HPDE6-E6E7 (cell line): Measurements from ENCODE around the gene LRRN1.
"Not testable (repeated sequence)": the region's sequence is repeated elsewhere in the genome, so short reads cannot be mapped to it uniquely, and the experiment has no call there.

Experiments used
- DNase-seq: peaks from one replicate; pipeline ENCODE4 v3.0.0; 2011; ENCODE audit warnings: missing footprints; ENCODE audit errors: extremely low spot score

Gene LRRN1

DNA sequence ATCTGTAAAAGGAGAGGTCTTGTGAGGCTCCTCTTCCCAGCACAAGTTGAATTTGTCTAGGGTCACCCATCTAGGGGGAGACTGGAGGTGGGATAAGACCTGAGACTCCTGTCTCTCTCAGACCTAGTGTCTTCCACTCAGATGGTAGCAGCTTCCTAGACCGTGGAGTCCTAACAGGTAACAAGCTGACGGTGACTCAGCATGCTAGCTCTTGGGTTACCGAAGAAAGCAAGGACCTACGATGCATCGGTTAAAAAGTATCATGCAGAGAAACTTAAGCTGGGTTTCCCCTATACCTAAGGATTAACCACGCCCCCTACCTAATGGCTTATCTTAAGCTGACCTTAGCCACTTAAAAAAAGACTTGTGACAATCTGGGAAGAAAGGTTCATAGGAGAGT lies 7.6 kb downstream of the LRRN1 start:
- no peak for DNase-seq

DNA sequence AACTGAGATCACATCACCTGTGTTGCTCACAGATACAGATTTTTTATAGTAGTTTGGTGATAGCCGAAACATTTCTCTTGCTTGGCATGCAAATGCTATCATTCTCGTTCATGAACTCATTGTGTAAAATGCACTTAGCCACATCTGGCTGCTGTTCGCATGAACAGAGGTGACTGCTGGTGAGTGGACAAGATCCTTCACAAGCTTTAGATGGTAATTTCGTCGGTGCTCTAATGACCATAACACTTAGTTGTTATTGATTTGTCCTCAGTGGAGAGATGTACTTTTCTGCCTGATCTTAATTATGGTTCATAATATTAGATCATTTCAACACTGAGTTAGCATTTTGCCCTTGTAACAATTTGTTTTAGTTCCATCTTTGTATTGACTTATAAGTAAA lies 13.8 kb downstream of the LRRN1 start:
- DNase-seq: no peak

DNA sequence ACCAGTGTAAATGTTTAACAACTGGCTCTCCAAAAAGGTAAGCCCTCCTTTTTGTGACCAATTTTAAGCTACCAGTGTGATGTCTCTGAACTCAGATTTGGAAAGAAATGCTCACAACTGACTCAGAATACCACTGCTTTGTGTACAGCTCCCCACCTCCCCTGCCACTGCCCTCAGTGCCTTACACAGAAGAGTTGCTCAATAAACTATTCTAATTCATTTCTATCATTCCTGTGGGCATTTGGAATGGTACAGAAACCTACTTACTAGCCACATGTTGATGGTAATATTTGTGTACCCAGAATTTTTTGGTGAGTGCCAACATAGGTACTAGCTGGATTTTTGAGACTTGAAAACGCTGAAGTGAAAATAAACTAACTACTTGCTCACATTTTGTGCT lies 16.0 kb downstream of the LRRN1 start:
- DNase-seq: no peak

DNA sequence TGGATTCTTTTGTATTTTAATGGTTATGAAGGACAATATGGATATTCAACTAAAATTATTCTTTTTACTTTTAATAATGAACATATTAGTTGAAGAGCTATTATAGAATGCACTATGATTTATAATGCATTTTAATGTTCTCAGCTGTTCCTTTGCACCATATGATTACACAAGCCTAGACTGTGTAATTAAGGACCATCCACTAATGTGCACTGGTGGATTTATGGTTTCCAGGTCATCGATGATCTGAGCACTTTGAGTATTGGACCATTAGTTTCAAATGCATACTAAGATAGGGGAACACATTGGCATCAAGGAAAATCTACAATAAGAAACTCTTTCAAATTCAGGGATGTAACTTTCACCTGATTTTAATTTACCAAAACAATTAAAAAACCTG lies 16.8 kb downstream of the LRRN1 start:
- no peak for DNase-seq

DNA sequence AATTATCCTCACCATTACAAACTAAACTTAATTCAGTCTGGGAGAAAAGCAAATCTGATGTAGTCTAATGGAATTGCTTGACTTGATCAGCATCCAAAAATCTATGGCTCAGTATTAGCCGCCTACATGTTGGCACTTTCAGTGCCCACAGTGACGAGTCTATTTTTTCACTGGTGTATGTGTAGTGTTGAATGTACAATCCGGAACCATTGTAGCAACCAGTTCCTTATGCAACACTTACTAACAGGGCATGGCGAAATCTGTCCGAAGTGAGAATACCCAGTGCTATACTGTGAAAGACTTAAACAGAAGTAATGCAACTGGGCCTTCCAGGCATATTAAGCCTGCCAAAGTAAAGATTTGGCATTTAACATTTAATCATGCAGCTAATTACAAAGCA lies 18.6 kb downstream of the LRRN1 start:
- no peak for DNase-seq

DNA sequence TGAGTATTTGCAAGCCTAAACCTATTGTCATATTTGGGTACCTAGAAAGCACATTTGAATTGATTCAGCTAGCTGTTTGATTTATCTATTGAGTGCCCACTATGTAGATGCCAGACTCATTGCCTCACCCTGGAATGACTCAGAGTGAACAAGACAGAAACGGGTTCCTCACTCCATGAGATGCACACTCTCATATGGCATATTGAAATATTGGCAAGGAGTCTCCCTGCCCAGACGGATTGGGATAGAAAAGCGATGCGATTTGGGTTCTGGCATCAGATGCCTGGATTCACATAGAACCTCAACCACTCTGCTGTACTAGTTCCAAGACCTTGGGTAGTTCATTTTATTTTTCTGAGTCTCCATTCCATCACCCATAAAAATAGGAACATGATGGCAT lies 22.5 kb downstream of the LRRN1 start:
- no peak for DNase-seq

DNA sequence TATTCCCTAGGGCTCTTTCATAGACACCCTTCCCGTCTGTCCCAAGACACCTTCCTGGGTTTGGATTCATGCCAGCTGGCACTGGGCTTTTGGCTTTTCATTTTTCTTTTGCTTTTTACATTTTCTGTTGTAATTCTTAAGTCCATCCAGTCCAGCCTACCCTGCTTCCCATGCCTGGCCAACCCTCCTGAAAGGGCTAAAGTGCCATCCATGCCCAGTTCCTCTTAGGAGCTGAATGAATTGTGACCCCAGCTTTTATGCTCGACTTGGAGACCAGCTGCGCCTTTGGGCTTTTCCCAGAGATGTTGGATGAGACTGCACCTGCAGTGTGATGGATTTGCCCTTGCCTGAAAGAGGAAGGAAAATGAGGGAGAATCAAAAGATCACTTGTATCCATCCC lies 25.8 kb downstream of the LRRN1 start:
- no peak for DNase-seq

DNA sequence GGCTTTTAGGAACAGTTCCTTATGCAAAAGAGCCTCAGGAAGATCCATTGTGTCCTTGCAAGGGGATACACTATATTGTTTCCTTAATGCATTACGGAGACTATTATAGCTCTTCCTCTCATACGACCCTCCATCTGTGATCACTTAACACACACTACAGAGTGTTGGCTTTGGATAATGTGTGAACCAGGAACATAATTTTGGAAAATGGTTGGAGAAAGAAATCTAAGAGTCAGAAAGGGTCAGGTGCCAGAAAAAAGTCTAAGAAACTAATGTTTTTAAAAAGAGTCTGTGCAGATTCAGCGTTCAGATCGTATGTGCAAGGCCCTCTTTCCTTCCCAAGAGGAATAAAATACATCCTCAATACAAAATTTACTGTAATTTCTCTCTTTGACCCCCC lies 27.3 kb downstream of the LRRN1 start:
- DNase-seq: no peak

DNA sequence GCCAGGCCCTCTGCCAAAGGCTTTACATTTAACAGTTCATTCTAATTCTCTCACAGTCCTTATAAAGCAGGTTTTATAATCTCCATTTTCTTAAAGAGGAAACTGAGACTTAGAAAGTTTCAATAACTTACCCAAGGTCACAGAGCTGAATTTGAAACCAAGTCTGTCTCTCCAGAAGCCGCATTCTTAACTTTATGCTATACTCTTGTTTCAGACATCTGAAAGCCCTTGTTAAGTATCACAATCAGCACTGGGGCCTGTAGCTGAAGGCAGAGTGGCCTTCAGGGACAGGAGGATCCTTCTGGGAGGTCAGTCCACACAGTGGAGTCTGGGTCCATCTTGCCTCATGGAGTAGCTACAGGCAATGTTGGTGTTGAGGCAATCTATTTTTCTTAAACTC lies 27.9 kb downstream of the LRRN1 start:
- no peak for DNase-seq

DNA sequence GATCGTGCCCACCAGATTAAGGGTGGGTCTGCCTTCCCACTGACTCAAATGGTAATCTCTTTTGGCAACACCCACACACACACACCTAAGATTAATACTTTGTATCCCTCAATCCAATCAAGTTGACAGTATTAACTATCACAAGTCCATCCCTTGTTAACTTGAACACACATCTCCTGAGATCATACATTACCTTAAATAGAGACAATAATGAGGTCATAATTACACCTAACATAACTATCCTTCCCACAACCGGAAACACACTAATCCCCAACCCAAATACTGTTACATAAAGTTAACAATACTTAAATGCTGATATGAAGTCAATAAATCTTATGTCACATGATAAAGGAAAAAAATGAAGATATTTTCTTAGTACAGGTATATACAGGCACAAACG lies 29.2 kb downstream of the LRRN1 start:
- DNase-seq: not testable (repeated sequence)

DNA sequence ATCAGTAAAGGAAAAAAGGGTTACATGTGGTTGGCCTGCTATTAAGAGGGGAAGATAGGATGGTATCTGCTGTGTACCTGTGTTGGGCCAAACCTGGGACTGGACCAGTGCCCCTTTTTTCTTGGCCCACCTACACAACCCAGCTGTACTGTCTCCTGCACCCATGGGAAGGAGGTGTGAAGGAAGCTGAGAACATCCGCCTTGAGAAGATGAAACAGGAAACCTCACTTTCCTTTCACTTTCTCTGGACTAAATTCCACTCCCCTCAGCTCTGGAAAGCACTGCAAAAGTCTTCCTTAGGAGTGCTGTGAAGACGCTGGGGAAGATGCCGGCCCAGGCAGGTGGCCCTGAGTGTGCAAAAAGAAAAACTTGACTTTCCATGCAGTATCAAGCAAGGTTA lies 37.6 kb downstream of the LRRN1 start:
- no peak for DNase-seq

DNA sequence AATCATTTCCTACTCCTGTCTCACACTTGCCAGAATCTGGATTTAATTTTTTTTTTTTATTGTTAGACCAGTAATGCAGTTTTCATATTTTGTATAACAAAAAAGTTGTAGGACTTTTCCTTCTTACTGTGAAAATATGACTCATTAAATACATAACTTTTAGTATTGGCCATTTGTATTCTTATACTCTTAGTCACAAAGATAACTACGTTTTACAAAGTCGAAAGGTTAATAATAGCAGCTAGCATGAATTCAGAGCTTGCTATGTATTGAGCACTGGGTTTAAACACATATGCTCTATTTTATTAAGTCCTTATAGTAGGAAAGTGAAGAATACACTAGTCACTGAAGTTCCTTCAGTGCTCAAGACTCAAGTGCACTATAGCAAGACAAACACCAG lies 43.1 kb downstream of the LRRN1 start:
- no peak for DNase-seq

DNA sequence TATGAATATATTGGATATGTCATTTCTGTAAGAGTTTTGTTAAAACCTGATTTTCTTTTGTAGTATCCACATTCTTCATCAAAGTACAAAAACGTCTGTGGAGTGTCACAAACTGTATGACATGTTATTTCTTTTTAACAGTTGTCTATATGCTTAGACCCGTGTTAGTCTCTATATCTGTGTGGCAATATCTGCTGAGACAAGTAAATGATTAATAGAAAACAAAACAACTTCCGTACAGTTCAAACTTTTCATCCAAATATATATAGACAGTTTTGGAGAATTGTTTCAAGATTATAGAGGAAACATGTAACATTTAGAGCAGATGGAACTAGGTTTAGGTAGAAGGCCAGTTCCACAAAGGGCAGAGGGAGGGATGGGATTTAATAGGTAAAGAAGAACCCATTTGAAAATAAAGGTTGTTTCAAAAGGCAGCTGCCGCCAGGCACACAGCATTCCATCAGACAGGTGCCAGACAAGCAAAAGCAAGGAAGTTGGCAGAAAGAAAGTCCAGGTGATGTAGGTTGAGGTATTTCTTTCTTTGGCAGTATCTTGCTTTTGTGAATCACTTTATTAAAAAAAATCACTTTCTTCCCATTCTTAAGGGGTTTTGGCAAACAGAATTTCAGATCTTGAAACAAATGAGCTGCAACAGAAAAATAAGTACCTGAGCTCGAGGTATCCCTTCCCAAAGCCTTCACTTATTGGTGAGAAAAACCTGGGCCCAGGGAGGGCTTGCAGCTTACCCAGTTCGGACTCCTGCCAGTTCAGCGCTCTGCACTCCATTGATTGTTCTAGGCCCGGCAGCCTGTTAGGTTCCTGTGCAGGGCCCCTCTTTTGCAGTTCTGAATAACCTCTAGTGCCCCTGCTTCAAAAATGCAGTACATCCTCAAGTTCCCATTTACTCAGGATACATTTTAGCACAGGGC lies 49.0 kb downstream of the LRRN1 start:
- no peak for DNase-seq

DNA sequence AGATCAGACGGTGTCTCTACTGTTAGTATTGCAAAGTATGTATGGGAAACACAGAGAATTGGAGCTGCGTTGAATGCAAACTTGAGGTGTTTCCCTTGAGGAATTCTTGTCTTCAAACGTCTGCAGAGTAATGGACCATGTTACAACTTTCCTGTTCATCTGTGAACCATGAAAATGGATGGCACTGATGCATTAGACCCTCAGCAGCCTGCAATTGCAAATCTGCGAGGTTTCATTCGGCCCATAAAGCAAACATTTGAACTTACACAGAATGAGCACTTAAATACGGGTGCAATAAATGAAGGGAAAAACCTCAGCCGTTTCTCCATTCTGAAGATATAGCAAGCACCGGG lies 49.7 kb downstream of the LRRN1 start:
- no peak for DNase-seq

DNA sequence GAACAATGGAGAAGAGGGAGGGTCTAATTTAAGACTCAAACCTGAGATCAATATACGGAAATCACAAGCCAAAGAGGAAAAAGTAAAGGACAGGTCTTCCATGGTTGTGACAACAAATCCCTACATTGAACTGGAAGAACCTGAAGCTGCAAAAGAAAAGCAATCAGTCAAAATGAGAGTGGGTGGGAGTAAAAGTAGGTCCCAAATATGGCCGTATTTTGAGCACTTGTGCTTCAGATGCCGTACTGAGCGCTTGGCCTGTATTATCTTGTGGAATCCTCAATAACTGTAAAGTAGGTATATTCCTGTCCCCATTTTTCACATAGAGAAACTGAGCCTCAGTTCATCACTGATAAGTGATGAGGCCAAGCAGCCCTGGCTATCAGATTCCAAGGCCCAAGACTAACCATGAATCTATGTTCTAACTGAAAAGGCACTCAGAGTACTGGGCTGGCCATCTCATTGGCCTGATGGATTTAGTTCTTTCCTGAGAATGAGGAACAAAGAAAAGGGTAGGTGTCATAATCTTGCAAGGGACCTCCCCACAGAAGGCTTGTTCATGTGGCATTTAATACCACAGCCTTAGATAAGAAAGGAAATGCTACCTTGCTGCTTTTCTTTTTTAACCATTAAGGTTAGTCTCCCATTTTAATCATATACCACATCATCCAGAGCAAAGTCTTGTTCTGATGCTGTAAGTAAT lies 52.5 kb downstream of the LRRN1 start:
- DNase-seq: no peak

DNA sequence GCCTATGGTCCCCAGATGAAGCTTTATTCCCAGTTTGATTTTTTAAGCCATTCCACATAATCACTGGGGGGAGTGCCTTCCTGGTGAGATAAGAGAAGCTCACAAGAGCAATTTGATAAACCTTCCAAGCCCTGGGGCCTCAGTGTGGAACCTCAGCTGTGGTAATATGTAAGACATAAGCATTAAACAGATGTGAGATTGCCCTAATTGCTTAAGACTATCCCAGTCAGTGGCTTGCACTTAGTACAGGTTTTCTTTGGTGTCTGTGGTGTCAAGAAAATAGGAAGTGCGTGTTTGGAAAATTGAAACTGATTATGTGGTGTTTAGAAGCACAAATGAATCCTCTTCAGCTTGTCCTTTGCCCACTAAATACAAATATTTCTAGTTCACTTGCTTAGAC lies 54.3 kb downstream of the LRRN1 start:
- DNase-seq: no peak

DNA sequence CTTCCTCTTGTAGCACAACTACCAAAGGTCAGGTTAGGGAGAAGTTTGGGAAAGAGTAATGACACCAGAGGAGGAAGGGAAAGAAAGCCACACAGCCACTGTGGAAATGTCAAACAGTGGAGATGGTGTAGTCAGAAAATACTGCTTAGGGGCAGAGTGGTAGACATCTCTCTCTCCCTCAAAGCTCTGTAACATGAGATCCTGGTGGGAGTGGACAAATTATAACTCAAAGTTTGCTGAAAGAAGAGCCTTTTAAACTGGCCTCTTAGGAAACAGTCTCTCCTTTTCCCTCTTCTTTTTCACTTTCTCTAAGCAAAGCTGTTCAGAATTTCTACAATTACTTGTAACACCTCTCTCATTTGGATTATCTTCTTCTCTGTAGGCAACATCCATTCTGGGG lies 55.8 kb downstream of the LRRN1 start:
- DNase-seq: no peak

DNA sequence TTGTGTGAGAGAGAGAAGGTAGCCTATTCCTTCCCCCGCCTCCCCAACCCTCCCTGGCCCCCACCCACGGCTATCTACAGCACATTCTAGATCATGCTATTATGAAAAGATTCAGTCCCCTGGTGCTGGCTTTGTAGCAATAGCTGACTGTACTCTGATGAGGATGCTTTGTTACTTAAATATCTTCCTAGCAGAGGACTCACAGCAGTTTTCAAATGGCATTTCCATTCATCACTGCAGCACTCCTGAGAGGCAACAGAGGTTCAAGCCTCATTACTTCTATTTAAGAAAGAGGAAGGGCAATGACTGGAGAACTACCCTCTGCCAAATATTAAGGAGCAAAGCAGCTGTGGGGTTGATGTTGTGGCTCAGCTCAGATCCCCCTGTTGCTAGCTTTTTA lies 61.0 kb downstream of the LRRN1 start:
- DNase-seq: no peak

DNA sequence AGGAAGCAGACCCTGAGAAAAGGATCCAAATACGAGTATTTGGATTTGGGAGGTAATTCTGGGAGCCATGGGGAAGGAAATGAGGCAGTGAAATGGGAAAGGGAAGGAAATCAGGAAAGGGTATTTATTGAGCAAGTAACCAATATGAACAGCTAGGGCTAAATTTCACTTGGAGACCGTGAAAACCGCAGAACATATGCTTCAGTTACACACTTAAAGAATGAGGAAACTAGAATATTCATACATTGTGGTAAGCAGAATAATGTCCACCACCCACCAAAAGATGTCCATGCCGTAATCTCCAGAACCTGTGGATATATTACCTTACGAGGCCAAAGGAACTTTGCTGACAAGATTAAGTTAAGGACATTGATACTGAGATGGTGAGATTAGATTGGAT lies 63.3 kb downstream of the LRRN1 start:
- no peak for DNase-seq

DNA sequence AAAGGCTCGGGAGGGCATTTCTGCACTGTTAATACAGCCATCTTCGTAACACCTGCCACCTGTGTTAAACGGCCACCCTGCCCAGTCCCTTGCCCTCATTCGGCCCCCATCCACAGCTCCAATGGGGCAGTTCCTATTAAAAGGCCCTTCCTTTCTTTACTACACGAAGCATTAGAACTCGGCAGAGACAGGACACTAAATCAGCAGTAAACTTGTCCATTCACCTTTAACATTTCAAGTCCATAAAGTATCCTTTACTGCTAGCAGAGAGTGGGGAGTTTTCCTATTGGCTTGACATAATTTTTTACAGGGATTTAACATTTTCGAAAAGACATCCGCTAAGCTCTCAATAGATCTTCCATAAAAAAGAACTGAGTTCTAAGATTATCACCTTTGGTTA lies 76.3 kb downstream of the LRRN1 start:
- DNase-seq: no peak

DNA sequence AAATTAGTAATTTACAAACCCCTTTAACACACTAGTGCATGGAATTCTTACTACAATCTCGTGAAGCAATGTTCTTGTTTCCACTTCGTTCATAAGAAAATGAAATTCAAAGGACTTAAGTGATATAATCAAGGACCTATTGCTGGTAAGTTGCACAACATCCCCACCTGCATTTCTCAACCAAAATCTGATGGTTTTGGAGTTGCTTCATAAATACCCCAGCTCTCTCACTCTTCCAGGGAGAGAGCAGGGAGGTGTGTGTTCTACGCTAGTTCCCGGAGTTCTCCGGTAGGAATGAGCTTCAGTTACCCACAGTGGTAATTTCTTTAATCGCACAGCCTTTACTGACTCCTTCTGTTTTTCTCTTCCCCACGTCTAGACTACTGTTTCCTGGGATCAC lies 81.8 kb downstream of the LRRN1 start:
- DNase-seq: no peak

DNA sequence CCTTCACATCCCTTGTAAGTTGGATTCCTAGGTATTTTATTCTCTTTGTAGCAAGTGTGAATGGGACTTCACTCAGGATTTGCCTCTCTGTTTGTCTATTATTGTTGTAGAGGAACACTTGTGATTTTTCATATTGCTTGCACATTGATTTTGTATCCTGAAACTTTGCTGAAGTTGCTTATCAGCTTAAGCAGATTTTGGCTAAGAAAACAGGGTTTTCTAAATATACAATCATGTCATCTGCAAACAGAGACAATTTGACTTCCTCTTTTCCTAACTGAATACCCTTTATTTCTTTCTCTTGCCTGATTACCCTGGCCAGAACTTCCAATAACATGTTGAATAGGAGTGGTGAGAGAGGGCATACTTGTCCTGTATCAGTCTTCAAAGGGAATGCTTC lies 88.1 kb downstream of the LRRN1 start:
- not testable (repeated sequence) for DNase-seq

DNA sequence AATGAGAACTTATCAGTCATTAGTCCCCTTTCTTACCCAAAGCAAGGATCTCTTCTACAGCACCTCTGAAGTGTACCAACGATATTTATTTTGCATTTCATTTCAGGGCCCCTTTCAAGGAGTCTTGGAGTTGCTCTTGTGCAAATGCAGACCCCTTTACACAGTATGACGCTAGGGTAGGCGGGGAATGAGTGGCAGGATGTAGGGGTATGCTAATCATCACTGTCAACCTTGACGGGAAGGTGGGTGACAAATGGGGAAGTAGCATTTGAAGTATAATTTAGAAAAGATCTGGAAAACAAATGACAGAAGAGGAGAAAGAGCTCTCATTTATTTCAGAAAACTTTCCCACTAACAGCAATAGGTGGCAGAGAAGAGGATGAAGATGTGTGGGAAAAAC lies 94.4 kb downstream of the LRRN1 start:
- DNase-seq: no peak
